Measurements from ENCODE around the gene TMC6. TPM values are rescaled to one million over a fixed set of nuclear protein-coding genes. Genes with fewer than 3 reads are reported as not detected.

Gene TMC6
- total and polyA plus RNA-seq, 2 of the 13 experiments (the other 11 are each of a cell fraction or from before 2014, with no cell fraction given): 48.4 to 99.1 TPM

GRCh38 chr17:78168242-78168902 lies 39.8 kb upstream of the TMC6 start, which contains the start of gene SYNGR2 (continued):
- TF ChIP-seq UBTF (CRISPR knock-in tag; IDR thresholded peaks at IDR 0.05) (peak; percentile 77; the same call in 1 of the 2 replicates), MTA3 (CRISPR knock-in tag; IDR thresholded peaks at IDR 0.05) (no peak), ZNF546 (CRISPR knock-in tag; conservative IDR thresholded peaks at IDR 0.05) (peak; percentile 47; the same call in 1 of the 2 replicates), DMAP1 (CRISPR knock-in tag; IDR thresholded peaks at IDR 0.05) (peak; percentile 58), REL (CRISPR knock-in tag; conservative IDR thresholded peaks at IDR 0.05) (no peak), JARID2 (CRISPR knock-in tag; IDR thresholded peaks at IDR 0.05; ENCODE audit: insufficient replicate concordance) (peak; percentile 46), HOXA7 (CRISPR knock-in tag; IDR thresholded peaks at IDR 0.05) (no peak), ZBTB3 (CRISPR knock-in tag; IDR thresholded peaks at IDR 0.05; ENCODE audit: borderline replicate concordance, low read depth) (no peak), ZHX1 (CRISPR knock-in tag; IDR thresholded peaks at IDR 0.05; ENCODE audit: low read depth) (peak; percentile 76; the same call in 1 of the 2 replicates), RBFOX2 (IDR thresholded peaks at IDR 0.05; ENCODE audit: low read depth, low read length) (peak; percentile 90), SSRP1 (CRISPR knock-in tag; IDR thresholded peaks at IDR 0.05) (no peak), REPIN1 (CRISPR knock-in tag; IDR thresholded peaks at IDR 0.05; ENCODE audit: borderline replicate concordance, low read depth) (no peak), ATAD3A (CRISPR knock-in tag; IDR thresholded peaks at IDR 0.05) (no peak), NFYB (CRISPR knock-in tag; IDR thresholded peaks at IDR 0.05) (no peak; the same call in 1 of the 2 replicates), ZNF432 (CRISPR knock-in tag; IDR thresholded peaks at IDR 0.05; ENCODE audit: borderline replicate concordance) (no peak), AKAP8 (CRISPR knock-in tag; IDR thresholded peaks at IDR 0.05) (0 out of 2 replicates have a peak, but pooled peaks have one; percentile 61), TEAD3 (CRISPR knock-in tag; optimal IDR thresholded peaks at IDR 0.05; ENCODE audit: borderline replicate concordance) (peak; percentile 66), NR2F2 (IDR thresholded peaks at IDR 0.05; ENCODE audit: borderline replicate concordance, low read depth) (no peak; the same call in 1 of the 2 replicates), SMAD1 (CRISPR knock-in tag; IDR thresholded peaks at IDR 0.05; ENCODE audit: borderline replicate concordance, low read depth) (peak; percentile 71; the same call in 1 of the 2 replicates), RAD21 (CRISPR knock-in tag; IDR thresholded peaks at IDR 0.05) (peak; percentile 76), ZC3H13 (CRISPR knock-in tag; IDR thresholded peaks at IDR 0.05) (no peak), ZNF576 (CRISPR knock-in tag; IDR thresholded peaks at IDR 0.05) (no peak), SATB2 (CRISPR knock-in tag; IDR thresholded peaks at IDR 0.05) (no peak), KDM5A (IDR thresholded peaks at IDR 0.05; ENCODE audit: borderline replicate concordance, low read length) (no peak), ATF7-NPFF (CRISPR knock-in tag; IDR thresholded peaks at IDR 0.05; ENCODE audit: low read depth) (peak; percentile 64), ZNF75D (CRISPR knock-in tag; IDR thresholded peaks at IDR 0.05; ENCODE audit: borderline replicate concordance) (no peak), ZNF879 (CRISPR knock-in tag; IDR thresholded peaks at IDR 0.05) (no peak)

All from HepG2 (cell line).